Astrocyte (in vitro differentiated cells and primary cell): ENCODE results near the gene DAG1.

Experiments used
- EZH2 ChIP-seq: IDR thresholded peaks from 2 replicates; pipeline ENCODE4 v1.6.1; 2012; ENCODE audit warnings: mild to moderate bottlenecking, low read length, inconsistent platforms; ENCODE audit not compliant: insufficient read depth
- TF ChIP-seq, protein P1 (sequence below): IDR thresholded peaks from 2 replicates; pipeline ENCODE4 v1.5.1; 2011; ENCODE audit warnings: low read depth, mild to moderate bottlenecking, inconsistent platforms, low read length, moderate library complexity; ENCODE audit not compliant: insufficient read depth

DNA sequence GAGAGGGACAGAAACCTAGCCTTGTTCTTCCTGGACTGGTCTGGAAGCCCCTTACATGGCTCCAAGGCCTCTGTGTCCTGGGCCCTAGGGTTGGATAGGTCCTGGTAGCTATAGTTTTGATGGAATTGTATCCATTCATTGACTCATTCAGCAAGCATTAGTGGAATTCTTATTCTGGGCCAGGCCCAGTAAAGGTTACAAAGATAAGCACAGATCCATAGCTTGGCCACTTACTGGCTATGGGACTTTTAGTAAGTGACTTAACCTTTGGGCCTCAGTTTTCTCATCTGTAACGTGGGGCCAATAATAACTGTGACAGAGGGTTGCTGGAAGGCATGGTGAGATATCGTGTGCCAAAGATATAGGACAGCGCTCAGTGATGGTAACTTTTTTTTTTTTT, 13.6 kb upstream of the DAG1 start:
- TF ChIP-seq, protein P1, sequence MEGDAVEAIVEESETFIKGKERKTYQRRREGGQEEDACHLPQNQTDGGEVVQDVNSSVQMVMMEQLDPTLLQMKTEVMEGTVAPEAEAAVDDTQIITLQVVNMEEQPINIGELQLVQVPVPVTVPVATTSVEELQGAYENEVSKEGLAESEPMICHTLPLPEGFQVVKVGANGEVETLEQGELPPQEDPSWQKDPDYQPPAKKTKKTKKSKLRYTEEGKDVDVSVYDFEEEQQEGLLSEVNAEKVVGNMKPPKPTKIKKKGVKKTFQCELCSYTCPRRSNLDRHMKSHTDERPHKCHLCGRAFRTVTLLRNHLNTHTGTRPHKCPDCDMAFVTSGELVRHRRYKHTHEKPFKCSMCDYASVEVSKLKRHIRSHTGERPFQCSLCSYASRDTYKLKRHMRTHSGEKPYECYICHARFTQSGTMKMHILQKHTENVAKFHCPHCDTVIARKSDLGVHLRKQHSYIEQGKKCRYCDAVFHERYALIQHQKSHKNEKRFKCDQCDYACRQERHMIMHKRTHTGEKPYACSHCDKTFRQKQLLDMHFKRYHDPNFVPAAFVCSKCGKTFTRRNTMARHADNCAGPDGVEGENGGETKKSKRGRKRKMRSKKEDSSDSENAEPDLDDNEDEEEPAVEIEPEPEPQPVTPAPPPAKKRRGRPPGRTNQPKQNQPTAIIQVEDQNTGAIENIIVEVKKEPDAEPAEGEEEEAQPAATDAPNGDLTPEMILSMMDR = no peak
- no peak for TF ChIP-seq EZH2
